SU-DHL-6 (cell line): Measurements from ENCODE around the gene GJD3.

Experiments used
- EZH2phosphoT487 ChIP-seq: fragments of 200-600 bp; sonication (generic), shearing (Covaris generic); conservative IDR thresholded peaks from 2 replicates; pipeline ENCODE4 v1.6.1; 2018; ENCODE audit warnings: mild to moderate bottlenecking, antibody characterized with exemption, low read length, moderate library complexity, mixed read lengths
- TF ChIP-seq, protein P1 (sequence below): fragments of 200-600 bp; sonication (generic); IDR thresholded peaks from one replicate; pipeline ENCODE4 v1.5.1; 2017; ENCODE audit warnings: antibody characterized with exemption, mild to moderate bottlenecking, low read length, moderate library complexity; ENCODE audit not compliant: insufficient read depth, poor library complexity, severe bottlenecking

- TF ChIP-seq, protein P1, sequence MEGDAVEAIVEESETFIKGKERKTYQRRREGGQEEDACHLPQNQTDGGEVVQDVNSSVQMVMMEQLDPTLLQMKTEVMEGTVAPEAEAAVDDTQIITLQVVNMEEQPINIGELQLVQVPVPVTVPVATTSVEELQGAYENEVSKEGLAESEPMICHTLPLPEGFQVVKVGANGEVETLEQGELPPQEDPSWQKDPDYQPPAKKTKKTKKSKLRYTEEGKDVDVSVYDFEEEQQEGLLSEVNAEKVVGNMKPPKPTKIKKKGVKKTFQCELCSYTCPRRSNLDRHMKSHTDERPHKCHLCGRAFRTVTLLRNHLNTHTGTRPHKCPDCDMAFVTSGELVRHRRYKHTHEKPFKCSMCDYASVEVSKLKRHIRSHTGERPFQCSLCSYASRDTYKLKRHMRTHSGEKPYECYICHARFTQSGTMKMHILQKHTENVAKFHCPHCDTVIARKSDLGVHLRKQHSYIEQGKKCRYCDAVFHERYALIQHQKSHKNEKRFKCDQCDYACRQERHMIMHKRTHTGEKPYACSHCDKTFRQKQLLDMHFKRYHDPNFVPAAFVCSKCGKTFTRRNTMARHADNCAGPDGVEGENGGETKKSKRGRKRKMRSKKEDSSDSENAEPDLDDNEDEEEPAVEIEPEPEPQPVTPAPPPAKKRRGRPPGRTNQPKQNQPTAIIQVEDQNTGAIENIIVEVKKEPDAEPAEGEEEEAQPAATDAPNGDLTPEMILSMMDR = no peak
- no peak for TF ChIP-seq EZH2phosphoT487
These were observed 369 bp upstream of the GJD3 start for GRCh38 chr17:40364906-40365305.
